Muscle of leg (tissue), 11 donors: ENCODE measurements around the gene GUCA2B. TPM values are rescaled to one million over a fixed set of nuclear protein-coding genes. Genes with fewer than 3 reads are reported as not detected.
A peak's percentile ranks its signal among the peaks of the same experiment; 100 is the strongest.

Experiments used
- DNase-seq: peaks from one replicate; pipeline ENCODE4 v3.0.0; 2013
- H3K27ac ChIP-seq: one replicate; pipeline ENCODE4 v1.5.1; 2013; ENCODE audit warnings: mild to moderate bottlenecking, low read length, control low read depth
- H3K27me3 ChIP-seq: one replicate; pipeline ENCODE4 v1.6.1; 2013; ENCODE audit warnings: low read length; ENCODE audit not compliant: control insufficient read depth, insufficient read depth
- H3K36me3 ChIP-seq: one replicate; pipeline ENCODE4 v1.6.1; 2013; ENCODE audit warnings: low read length; ENCODE audit not compliant: control insufficient read depth, insufficient read depth
- H3K4me1 ChIP-seq: one replicate; pipeline ENCODE4 v1.6.1; 2013; ENCODE audit warnings: low read length; ENCODE audit not compliant: control insufficient read depth, insufficient read depth
- H3K4me3 ChIP-seq: one replicate; pipeline ENCODE4 v1.5.1; 2013; ENCODE audit warnings: low read length, control low read depth
- H3K9me3 ChIP-seq: replicated peaks from 2 replicates; pipeline ENCODE4 v1.6.1; 2013; ENCODE audit warnings: low read depth, low read length; ENCODE audit not compliant: control insufficient read depth
- WGBS: methylation state at CpG from one replicate; pipeline ENCODE4 v1.1.5; 2013; ENCODE audit warnings: missing lambda C conversion rate; ENCODE audit not compliant: insufficient coverage; 5-methylcytosine and 5-hydroxymethylcytosine counted together
- polyA plus RNA-seq, 8 donors: library from polyadenylated mRNA; unstranded; fragments of 120-200 nt; gene quantifications; one replicate each; pipeline versions ENCODE4 v1.2.1 to v1.2.3, GENCODE V29; 2013; ENCODE audit warnings: inconsistent platforms in 1 of 8, low replicate concordance in 1 of 8; ENCODE audit not compliant: insufficient read length in 8 of 8, insufficient read depth in 1 of 8
- total RNA-seq: library from RNA; stranded (reverse); fragments of 120-200 nt; gene quantifications from one replicate; pipeline ENCODE4 v1.2.4, GENCODE V29; 2013

GUCA2B gene
- total and polyA plus RNA-seq, 9 donors, result 0.32 TPM; not detected in 8

DNA sequence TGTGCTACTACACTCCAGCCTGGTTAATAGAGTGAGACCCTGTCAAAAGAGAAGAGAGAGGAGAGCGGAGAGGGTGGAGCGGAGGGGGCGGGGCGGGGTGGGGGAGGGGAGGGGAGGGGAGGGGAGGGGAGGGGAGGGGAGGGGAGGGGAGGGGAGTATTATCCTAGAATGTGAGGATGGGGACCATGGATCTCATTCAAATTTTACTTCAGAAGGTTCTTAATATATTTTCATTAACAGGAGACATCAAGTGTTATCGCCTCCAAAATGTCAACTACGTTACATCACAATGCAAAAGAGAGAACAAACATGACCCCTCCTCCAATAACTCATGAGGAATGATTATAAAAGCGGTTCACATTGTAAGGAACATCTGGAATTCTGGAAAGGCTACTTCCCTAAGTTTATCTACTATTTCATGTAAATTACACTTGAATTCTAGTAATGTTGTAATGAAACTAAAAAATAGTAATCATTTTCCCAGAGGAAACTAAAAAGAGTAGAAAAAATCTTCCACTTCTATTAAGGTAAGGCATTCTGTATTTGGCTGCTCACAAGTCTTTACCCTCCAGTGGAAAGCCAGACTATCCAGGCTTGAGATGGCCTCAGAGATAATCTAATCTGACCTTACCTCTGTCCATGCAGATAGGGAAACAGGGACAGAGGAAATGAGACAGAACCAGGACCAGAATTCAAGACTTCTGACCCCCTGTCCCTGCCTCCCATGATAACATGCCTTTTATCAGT, 30.2 kb downstream of the GUCA2B start:
- no CpG with 5 or more reads among the region's 7 CpGs for WGBS
- no peaks in the 10 kb centered on the region for H3K27me3 ChIP-seq
- DNase-seq, result no peak
- H3K36me3 ChIP-seq, result peaks cover 24% of the 10 kb centered on the region
- H3K9me3 ChIP-seq, result no peaks in the 10 kb centered on the region
- H3K4me3 ChIP-seq, result no peak overlapping the region
- H3K27ac ChIP-seq, result no peak overlapping the region
- no peaks in the 10 kb centered on the region for H3K4me1 ChIP-seq

DNA sequence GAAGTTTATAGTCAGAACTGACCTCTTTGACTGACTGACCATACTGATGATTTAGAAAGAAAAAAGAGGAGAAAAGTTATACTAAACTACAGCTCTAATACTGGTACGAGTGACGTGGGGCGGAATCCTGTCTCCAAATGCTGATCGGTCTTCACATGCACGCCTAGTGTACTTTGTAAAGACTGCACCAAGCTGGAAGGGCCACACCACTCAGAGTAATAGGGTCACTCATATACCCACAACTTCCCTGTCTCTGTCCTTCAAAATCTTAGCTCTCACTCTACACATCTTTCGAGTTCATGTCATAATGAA, 30.7 kb downstream of the GUCA2B start:
- DNase-seq, result no peak
- Histone ChIP-seq H3K9me3 (no peaks in the 10 kb centered on the region), H3K4me1 (no peaks in the 10 kb centered on the region), H3K36me3 (peaks cover 27% of the 10 kb centered on the region), H3K27me3 (no peaks in the 10 kb centered on the region), H3K27ac (no peak overlapping the region), H3K4me3 (no peak overlapping the region)
- 100% methylated on average over 2 of the region's 6 CpGs for WGBS

DNA sequence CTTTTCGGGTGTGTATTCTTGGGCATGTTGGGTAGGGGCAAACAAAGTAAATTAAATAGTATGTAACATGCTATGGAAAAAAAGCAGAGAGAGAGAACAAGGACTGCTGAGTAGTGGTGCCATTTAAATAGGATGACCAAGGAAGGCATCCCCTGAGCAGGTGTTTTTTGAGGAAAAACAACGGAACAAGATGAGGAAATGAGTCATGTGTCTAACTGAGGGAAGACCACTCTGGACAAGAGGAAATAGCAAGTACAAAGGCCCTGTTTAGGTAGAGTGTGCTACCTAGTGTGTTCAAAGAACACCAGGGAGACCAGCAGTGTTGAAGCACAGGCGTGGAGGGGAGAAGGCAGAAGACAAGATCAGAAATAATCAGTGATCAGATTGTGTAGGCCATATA, 31.4 kb downstream of the GUCA2B start:
- H3K36me3 ChIP-seq, result peaks cover 29% of the 10 kb centered on the region
- 84% methylated on average over 3 of the region's 3 CpGs for WGBS
- H3K9me3 ChIP-seq, result no peaks in the 10 kb centered on the region
- H3K27ac ChIP-seq, result no peak overlapping the region
- no peaks in the 10 kb centered on the region for H3K27me3 ChIP-seq
- DNase-seq, result no peak
- H3K4me3 ChIP-seq, result no peak overlapping the region
- no peaks in the 10 kb centered on the region for H3K4me1 ChIP-seq

DNA sequence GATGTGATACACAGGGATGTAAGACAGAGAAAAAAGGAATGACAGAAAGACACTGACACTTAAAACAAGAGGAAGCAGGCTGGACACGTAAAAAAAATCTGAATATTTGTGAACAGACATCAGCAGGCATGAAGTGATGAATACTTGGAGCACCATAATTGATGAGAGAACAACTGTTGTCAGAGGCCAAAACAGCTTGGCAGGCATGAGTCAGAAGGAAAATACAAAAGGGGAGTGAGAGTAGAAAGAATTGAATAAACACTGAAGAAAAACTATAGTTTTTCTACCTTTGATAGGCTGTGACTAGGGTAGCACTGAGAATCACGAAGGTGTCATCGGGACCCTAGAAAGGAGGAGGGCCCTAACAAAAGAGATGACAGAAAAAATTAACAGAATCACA, 32.9 kb downstream of the GUCA2B start:
- 64% methylated on average over 1 of the region's 3 CpGs for WGBS
- no peaks in the 10 kb centered on the region for H3K27me3 ChIP-seq
- H3K9me3 ChIP-seq, result no peaks in the 10 kb centered on the region
- no peak overlapping the region for H3K27ac ChIP-seq
- no peaks in the 10 kb centered on the region for H3K4me1 ChIP-seq
- peaks cover 31% of the 10 kb centered on the region for H3K36me3 ChIP-seq
- peak; percentile 59 for DNase-seq
- no peak overlapping the region for H3K4me3 ChIP-seq

DNA sequence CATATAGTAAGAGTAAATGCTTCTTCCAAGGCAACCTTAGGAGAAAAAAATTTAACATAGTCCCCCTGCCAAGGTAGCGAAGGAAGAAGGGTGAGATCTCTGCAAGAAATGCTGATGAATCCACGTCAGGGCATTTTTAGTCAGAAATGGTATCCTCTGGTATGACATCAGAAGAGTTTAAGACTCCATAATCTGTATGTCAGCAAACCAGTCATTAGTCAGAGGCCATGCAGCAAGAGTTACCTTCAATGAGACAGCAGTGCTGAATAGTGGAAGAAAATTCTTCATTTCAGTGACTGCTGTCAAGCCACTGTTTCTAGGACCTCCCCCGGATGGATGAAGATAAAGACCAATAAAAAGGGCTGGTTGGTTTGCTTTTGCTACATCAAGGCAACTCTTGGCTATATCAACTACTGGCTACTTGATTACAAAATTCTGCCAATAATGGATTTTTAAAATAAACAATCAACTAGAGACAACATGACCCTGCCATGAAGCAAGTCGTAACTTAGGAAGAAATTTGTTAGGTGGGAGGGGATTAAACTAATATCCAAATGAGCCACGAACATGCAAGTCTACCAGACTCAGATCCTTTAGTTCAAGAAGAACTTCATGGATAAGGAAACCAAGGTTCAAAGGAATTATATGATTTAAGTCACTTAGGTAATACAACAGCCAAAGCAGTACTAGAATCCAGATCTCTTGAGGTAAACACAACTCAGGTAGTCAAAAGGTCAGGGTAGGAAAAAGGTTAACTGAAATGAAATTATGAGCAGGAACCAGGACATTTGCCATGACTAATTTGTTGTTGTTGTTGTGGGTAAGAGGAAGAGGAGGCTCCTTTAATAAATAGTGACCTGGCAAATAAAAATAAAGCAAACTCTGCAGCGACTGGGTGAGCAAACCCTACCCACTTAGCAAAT, 37.0 kb downstream of the GUCA2B start:
- DNase-seq, result no peak
- H3K27me3 ChIP-seq, result no peaks in the 10 kb centered on the region
- H3K36me3 ChIP-seq, result peaks cover 25% of the 10 kb centered on the region
- H3K4me3 ChIP-seq, result no peak overlapping the region
- WGBS, result 92% methylated on average over 2 of the region's 6 CpGs
- no peak overlapping the region for H3K27ac ChIP-seq
- H3K9me3 ChIP-seq, result no peaks in the 10 kb centered on the region
- no peaks in the 10 kb centered on the region for H3K4me1 ChIP-seq

DNA sequence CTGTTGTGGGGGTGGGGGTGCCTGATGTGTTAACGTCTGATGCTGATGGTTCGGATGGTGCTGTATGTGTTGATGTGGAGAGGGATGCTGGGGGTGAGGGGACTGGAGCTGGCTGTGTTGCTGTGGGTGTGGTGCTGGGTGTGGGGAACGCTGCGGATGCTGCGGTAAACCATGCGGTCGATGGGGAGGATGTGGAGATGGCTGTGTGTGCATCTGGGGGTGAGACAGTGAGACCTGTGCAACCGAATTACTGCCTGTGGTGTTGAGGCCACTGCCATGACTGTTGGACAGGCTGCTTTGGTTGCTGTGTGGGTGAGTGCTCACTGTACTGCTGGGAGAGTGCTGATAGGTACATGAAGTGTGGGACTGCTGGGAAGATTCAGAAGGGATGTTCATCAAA, 38.1 kb downstream of the GUCA2B start:
- Histone ChIP-seq H3K36me3 (peaks cover 28% of the 10 kb centered on the region), H3K27ac (no peak overlapping the region), H3K27me3 (no peaks in the 10 kb centered on the region), H3K9me3 (no peaks in the 10 kb centered on the region), H3K4me1 (no peaks in the 10 kb centered on the region), H3K4me3 (no peak overlapping the region)
- no peak for DNase-seq
- 87% methylated on average over 8 of the region's 8 CpGs for WGBS

DNA sequence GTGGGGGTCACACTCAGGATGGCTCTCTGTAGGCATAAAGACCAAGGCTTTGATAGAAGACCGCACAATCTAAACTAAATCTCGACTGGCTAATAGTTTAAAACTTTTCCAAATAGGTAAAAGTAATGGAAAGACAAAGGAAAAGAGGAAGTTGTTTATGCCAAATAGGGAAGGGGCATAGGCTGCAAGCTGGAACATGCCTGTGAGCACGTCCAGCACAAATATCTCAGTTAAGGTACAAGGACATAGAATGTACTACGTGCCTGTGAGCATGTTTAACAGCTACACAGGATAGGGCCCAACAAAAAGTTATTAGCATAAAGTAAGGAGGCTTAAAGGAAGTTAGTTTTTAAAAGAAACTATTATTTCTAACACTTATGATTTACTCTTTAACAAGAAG, 38.9 kb downstream of the GUCA2B start:
- Histone ChIP-seq H3K27me3 (no peaks in the 10 kb centered on the region), H3K27ac (no peak overlapping the region), H3K9me3 (no peaks in the 10 kb centered on the region), H3K4me3 (no peak overlapping the region), H3K4me1 (no peaks in the 10 kb centered on the region), H3K36me3 (peaks cover 32% of the 10 kb centered on the region)
- DNase-seq, result no peak
- 67% methylated on average over 1 of the region's 4 CpGs for WGBS

DNA sequence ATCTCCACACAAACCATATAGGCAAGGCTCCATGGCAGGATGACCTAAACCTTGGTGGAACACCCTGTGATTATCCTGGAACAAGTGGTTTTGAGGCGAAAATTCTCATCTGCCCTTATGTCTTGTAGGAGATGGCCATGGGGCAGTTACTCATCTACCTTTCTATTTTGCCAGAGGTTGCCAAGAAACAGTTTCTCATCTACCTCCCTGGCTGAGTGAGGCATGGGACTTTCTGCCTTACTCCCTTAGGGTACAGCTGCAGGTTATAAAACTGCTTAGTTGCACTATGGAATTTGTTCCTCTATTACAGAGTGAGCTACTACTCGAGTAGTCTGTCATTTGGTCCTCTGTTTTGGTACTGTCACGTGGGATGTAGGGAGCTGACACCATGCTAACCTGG, 42.6 kb downstream of the GUCA2B start:
- Histone ChIP-seq H3K4me1 (no peaks in the 10 kb centered on the region), H3K9me3 (no peaks in the 10 kb centered on the region), H3K27ac (no peak overlapping the region), H3K27me3 (no peaks in the 10 kb centered on the region), H3K36me3 (peaks cover 26% of the 10 kb centered on the region), H3K4me3 (no peak overlapping the region)
- WGBS, result no CpG with 5 or more reads among the region's 3 CpGs
- DNase-seq, result no peak

DNA sequence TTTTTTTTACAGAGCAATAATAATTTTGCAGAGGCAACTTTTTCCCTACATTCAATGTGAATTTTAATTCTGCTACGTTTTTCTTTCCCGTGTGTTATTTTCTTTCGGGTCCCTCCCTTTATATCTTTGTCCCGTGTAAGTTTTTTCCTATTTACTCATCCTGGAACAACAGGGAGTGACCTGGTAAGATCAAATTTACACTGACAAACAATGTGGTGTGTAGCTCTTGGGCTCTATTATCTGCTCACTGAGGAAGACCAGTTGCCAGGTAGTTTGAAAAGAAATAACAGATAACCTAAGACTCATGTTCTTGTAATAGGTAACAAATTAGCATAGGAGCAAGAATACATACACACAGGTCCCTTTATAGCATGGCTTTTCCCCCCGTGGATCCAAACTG, 45.0 kb downstream of the GUCA2B start:
- peaks cover 4% of the 10 kb centered on the region for H3K9me3 ChIP-seq
- H3K27ac ChIP-seq, result no peak overlapping the region
- no peak for DNase-seq
- H3K4me3 ChIP-seq, result no peak overlapping the region
- no CpG with 5 or more reads among the region's 5 CpGs for whole genome bisulfite sequencing
- H3K4me1 ChIP-seq, result no peaks in the 10 kb centered on the region
- peaks cover 20% of the 10 kb centered on the region for H3K36me3 ChIP-seq
- no peaks in the 10 kb centered on the region for H3K27me3 ChIP-seq

DNA sequence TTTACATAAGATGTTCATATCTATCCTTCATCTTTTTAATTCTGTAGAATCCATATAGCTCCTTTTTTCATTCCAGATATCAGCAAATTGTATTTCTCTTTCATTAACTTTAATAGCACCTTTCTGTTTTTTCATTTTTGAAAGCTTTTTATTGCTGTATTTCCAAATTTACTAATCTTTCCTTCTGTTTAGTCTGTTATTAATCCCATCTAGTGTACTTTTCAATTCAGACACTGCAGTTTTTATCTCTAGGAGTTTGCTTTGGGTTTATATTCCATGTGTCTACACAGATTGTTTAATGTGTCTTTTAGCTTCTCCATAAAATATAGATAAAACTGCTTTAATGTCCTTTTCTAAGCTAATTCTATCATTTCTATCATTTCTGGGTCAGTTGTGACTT, 48.8 kb downstream of the GUCA2B start:
- Histone ChIP-seq H3K4me3 (no peak overlapping the region), H3K27me3 (no peaks in the 10 kb centered on the region), H3K9me3 (peaks cover 4% of the 10 kb centered on the region), H3K4me1 (no peaks in the 10 kb centered on the region), H3K36me3 (peaks cover 11% of the 10 kb centered on the region), H3K27ac (no peak overlapping the region)
- DNase-seq, result no peak
